ENCODE results near the gene IGF2. TPM values are rescaled to one million over a fixed set of nuclear protein-coding genes. Genes with fewer than 3 reads are reported as not detected.

IGF2 gene
- total and polyA plus RNA-seq, 5 donors, result 34.6 to 94.1 (median 53.7) TPM

DNA sequence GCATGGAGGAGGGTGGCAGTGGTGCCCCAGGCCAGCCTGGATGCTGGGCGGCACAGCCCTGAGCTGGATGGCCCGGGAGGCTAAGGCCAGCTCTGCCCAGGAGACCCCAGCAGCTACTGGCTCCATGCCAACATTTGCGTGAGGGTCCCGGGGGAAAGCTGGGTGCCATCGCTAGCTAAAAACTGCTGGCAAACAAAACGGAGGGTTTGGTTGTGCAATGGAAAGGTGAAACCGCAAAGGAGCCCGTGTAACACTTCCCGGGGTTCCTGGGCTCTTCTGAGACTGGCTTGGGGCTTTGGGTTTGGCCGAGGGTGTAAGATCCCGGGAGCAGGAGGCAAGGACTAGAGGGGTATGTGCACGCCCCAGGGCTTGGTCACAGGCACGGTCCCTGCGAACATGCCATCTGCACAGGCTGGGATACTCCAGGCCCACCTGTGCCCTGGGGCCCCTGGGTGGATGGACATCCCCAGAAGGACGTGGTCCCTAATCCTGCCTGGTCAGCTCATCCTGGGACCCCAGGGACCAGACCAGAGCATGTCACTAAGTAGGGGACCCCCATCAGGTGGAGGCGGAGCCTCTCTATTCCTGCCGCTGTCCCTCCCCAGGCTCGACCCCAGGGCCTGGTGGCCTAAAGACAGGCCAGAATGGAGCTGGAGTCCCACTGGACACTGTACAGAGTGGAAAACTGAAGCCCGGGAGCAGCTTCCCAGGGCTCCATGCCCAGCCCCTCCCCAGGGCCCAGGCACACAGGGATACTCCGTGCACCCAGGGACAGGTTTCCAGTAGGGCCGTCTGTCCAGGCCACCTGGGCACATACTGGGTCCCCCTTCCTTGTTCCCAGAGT lies 44.6 kb downstream of the IGF2 start:
- H3K9me3 ChIP-seq (ENCODE audit: control insufficient read depth, low read length), result no peaks in the 10 kb centered on the region
- no peak overlapping the region for H3K4me3 ChIP-seq (ENCODE audit: low read length)
- DNase-seq (no peak), ATAC-seq (no peak)
- no peak overlapping the region for H3K27ac ChIP-seq (ENCODE audit: low read length)
- peaks cover 14% of the 10 kb centered on the region for H3K4me1 ChIP-seq (ENCODE audit: control insufficient read depth, insufficient read depth, low read length)
- 85% methylated on average over 21 of the region's 21 CpGs for WGBS
- intact Hi-C loops (cut with DNase I), result loop anchor here in 1 of 4 donors (5.0 kb wide), 1 partner anchor 43 kb away; the partner anchor contains the start of gene IGF2
- no peaks in the 10 kb centered on the region for H3K27me3 ChIP-seq (ENCODE audit: control insufficient read depth, insufficient read depth)

DNA sequence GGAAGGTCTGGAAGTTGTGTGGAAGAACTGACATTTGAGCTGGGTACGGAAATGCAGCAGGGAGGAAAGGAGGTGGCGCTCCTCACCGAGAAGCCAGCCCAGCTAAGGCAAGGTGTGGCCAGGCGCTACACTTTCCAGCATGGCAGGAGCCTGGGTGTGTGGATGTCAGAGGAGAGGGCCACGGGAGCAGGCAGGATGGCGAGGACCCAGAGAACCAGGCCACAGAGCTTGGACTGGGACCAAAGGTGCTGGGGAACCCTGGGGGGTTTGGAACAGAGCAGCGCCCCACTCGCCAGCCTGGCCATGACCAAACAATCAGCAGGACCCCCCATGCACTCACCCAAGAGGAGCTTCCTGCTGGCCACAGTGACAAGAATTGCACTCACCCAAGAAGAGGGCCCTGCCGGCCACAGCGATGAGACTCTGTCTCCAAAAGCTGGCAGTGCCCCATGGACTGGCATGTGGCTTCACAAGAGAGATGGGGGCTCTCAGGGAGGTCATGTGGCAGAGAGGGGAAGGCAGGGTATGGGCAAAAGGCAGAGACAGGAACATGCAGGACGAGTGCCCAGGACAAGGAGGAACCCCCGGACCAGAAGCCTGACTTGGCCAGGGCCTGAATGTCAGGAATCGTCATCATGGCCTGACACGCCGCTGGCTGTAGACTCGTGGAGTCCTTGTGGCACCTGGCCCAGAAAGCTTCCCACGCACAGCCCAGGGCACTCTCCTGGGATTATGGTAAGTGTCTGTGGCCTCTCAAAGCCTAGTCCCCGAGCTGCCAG lies 45.4 kb downstream of the IGF2 start:
- peak; percentile 4 to 58 for ATAC-seq
- Histone ChIP-seq H3K4me3 (ENCODE audit: low read length) (no peak overlapping the region), H3K9me3 (ENCODE audit: control insufficient read depth, low read length) (no peaks in the 10 kb centered on the region), H3K27me3 (ENCODE audit: control insufficient read depth, insufficient read depth) (no peaks in the 10 kb centered on the region), H3K27ac (ENCODE audit: low read length) (no peak overlapping the region), H3K4me1 (ENCODE audit: control insufficient read depth, insufficient read depth, low read length) (peaks cover 11% of the 10 kb centered on the region)
- 65% methylated on average over 18 of the region's 18 CpGs for WGBS
- peak; percentile 74 to 84 (median 83) for DNase-seq
- intact Hi-C loops (cut with DNase I), result no loop called here

DNA sequence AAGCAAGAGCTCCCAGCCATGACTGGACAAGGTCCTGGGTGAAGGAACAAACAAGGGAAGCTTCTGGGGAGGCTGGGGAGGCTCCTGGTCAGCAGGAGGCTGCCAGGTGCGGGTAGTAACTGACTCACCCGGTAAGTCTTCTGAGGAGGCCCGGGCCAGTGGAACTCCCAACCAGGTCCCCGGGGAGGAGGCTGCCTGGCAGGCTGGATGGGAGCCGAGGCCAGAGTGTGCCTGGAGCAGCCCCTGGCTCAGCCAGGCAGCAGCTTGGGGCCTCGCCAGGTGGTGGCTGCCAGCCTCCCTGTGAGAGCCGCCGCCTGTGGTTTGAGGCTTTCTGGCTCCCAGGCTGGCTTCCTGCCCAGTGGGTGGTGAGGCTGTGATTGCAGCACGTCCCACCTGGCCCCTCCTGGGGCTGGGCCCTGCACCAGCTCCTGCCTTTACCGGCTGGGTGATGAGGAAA lies 46.2 kb downstream of the IGF2 start:
- no peaks in the 10 kb centered on the region for H3K9me3 ChIP-seq (ENCODE audit: control insufficient read depth, low read length)
- WGBS, result 39% methylated on average over 10 of the region's 10 CpGs
- intact Hi-C loops (cut with DNase I), result no loop called here
- no peak overlapping the region for H3K4me3 ChIP-seq (ENCODE audit: low read length)
- H3K27me3 ChIP-seq (ENCODE audit: control insufficient read depth, insufficient read depth), result no peaks in the 10 kb centered on the region
- peaks cover 10% of the 10 kb centered on the region for H3K4me1 ChIP-seq (ENCODE audit: control insufficient read depth, insufficient read depth, low read length)
- H3K27ac ChIP-seq (ENCODE audit: low read length), result no peak overlapping the region
- ATAC-seq, result peak; percentile 51 to 65
- DNase-seq, result peak; percentile 72 to 91 (median 89)

DNA sequence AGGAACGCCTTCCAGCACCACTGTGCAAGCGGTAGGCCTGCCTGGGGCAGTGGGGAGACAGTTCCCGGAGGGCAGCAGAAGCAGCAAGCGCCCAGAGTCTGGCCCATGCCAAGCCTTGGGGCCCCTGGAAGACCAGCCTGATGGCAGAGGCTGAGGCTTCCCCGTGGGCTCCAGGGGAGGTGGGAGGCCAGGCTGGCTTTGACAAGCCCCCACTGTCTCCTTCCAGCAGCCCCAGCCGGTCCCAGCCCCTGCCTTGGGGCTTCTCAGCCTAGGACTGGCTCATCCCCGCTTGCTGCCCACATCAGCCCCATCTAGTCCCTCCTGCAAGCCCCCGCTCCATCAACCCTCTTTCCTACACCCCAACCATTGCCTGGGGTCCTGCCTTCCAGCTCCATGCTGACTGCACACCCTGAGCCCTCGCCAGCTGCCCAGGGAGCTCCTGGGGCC lies 46.7 kb downstream of the IGF2 start:
- Histone ChIP-seq H3K27ac (ENCODE audit: low read length) (no peak overlapping the region), H3K9me3 (ENCODE audit: control insufficient read depth, low read length) (no peaks in the 10 kb centered on the region), H3K27me3 (ENCODE audit: control insufficient read depth, insufficient read depth) (no peaks in the 10 kb centered on the region), H3K4me3 (ENCODE audit: low read length) (no peak overlapping the region), H3K4me1 (ENCODE audit: control insufficient read depth, insufficient read depth, low read length) (peaks cover 6% of the 10 kb centered on the region)
- DNase-seq, result no peak
- WGBS, result 79% methylated on average over 9 of the region's 9 CpGs
- intact Hi-C loops (cut with DNase I), result no loop called here
- ATAC-seq, result no peak

DNA sequence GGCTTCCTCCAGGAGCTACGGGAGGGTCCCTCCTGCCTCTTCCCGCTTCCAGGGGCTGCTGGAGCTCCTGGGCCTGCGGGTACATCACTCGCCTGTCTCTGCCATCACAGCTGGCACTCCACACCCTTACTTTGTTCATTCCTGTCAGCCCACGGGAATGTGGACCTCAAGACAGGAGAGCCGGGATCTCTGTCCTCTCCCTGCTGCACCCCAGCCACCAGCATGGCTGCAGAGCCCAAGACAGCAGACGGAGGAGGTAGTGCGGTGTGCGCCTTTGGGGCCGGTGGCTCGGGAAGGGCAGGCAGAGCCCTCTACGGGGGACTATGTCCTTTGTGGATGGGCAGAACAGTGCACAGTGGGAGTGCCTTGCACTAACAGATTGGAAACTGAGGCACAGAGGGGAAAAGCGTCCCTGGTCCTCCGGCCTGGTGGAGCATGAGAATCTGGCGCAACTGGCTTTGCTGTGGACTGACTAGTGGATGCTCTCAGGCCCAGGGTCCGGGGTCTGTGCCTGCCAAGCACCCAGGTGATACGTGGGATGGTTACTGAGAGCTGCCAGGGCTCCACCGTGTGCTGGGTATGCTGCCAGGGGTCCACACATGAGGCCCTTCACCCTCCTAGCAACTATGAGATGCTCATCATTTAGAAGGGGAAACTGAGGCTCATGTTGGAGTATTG lies 47.3 kb downstream of the IGF2 start:
- intact Hi-C loops (cut with DNase I), result no loop called here
- ATAC-seq (no peak), DNase-seq (no peak)
- H3K27me3 ChIP-seq (ENCODE audit: control insufficient read depth, insufficient read depth), result no peaks in the 10 kb centered on the region
- H3K4me3 ChIP-seq (ENCODE audit: low read length), result no peak overlapping the region
- no peaks in the 10 kb centered on the region for H3K9me3 ChIP-seq (ENCODE audit: control insufficient read depth, low read length)
- WGBS, result 91% methylated on average over 18 of the region's 18 CpGs
- peaks cover 5% of the 10 kb centered on the region for H3K4me1 ChIP-seq (ENCODE audit: control insufficient read depth, insufficient read depth, low read length)
- no peak overlapping the region for H3K27ac ChIP-seq (ENCODE audit: low read length)

DNA sequence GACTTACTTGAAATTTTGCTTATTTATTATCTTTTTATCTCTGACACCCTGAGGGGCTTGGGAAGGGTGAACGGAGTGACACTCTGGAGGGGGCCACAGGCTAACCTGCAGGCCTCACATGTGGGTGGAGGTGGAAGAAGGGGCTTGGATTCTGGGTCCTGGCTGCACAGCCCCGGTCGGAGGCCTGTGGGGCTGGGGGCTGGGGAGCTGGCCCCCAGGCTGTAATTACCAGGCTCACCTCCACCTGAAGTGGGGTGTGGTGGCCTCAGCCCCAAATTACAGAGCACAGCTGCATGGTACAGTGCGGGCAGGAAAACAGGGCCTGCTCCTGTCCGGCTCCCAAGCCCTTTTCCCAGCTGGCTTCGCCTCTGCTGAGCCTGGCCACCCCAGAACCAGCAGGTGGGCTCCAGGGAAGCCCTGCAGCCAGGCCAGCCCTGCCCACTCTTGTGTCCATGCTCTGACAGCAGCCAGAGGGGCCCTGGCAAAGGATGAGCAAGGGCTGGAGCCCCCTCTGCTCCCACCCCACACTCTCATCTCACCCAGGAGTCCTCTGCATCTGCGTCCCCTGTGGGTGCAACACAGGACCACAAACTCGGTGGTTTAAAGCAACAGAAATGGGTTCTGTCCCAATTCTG lies 48.0 kb downstream of the IGF2 start:
- intact Hi-C loops (cut with DNase I), result no loop called here
- H3K27ac ChIP-seq (ENCODE audit: low read length), result no peak overlapping the region
- no peaks in the 10 kb centered on the region for H3K27me3 ChIP-seq (ENCODE audit: control insufficient read depth, insufficient read depth)
- no peak for ATAC-seq
- H3K4me3 ChIP-seq (ENCODE audit: low read length), result no peak overlapping the region
- no peaks in the 10 kb centered on the region for H3K4me1 ChIP-seq (ENCODE audit: control insufficient read depth, insufficient read depth, low read length)
- 86% methylated on average over 8 of the region's 8 CpGs for WGBS
- no peaks in the 10 kb centered on the region for H3K9me3 ChIP-seq (ENCODE audit: control insufficient read depth, low read length)
- DNase-seq, result no peak

DNA sequence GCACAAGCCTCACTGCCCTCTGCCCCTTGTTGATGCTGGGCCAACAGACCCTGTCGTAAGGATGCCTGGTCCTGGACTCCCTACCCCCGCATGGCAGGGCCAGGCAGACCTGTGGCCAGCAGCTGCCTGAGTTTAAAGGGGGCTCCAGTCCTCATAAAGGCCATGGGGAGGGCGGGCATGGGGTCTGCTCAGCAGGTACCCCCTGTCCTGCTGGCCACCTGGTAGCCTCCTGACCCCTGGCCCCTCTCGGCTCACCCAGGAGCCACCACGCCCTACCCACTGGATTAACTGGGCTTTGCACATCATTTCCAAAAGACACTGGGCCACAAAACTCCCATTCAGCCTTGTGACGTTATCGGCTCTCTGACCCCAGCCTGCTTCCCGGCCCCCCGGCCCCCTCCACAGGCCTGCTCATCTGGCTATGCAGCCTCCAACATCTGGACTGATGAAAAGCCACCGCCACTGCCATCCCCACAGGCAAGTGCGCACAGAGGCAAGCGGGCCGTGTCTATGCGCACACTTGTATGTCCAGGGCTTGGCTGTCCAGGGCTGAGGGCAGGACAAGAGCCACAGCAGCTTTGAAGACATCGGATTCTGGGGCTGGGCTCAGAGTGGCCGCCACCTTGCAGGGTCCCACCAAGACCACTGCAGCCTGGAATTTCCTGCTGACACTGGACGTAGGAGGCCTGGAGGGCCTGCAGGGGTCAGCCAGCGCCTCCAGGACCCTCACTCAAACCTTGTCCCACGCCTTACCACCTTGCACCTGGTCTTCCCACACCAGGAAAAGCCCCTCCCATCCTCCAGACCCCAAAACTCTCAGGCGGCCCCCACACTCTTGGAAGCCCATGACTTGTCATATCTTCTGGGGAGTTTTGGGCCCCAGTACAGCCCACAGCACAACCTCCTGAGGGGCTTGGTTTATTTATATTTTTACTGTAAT lies 48.7 kb downstream of the IGF2 start:
- no peak for DNase-seq
- intact Hi-C loops (cut with DNase I), result no loop called here
- 93% methylated on average over 20 of the region's 20 CpGs for WGBS

DNA sequence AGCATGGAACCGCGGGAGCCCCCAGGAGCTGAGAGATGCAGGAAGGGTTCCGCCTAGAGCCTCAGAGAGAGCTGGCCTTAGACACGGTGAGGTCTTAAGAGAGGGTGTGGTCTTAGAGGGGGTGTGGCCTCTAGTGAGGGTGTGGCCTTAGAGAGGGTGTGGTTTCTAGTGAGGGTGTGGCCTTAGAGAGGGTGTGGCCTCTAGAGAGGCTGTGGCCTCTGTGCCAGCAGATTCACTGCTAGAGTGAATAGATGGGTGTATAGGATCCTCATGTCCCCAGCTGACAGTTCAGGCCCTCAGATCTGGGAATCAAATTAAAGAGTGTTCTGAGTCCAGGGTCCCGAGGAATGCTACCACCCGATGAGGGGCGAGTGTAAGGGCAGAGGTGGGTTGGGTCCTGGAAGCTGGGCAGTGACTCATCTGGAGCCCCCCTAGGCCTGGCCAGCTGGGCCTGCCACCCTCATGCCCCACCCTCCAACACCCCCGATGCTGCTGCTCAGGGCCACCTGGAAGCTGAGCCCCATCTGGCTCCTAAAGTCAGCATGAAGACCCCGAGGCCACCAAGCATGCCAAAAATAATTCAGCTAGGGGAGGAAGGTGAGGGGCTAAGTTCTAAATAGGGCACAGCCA lies 49.5 kb downstream of the IGF2 start:
- H3K27me3 ChIP-seq (ENCODE audit: control insufficient read depth, insufficient read depth), result no peaks in the 10 kb centered on the region
- intact Hi-C loops (cut with DNase I), result no loop called here

More for the DNA sequence above, 48.7 kb downstream of the IGF2 start:
- H3K27ac ChIP-seq (ENCODE audit: low read length), result no peak overlapping the region
- H3K27me3 ChIP-seq (ENCODE audit: control insufficient read depth, insufficient read depth), result no peaks in the 10 kb centered on the region
- H3K9me3 ChIP-seq (ENCODE audit: control insufficient read depth, low read length), result no peaks in the 10 kb centered on the region
- ATAC-seq, result no peak
- no peak overlapping the region for H3K4me3 ChIP-seq (ENCODE audit: low read length)
- H3K4me1 ChIP-seq (ENCODE audit: control insufficient read depth, insufficient read depth, low read length), result no peaks in the 10 kb centered on the region

DNA sequence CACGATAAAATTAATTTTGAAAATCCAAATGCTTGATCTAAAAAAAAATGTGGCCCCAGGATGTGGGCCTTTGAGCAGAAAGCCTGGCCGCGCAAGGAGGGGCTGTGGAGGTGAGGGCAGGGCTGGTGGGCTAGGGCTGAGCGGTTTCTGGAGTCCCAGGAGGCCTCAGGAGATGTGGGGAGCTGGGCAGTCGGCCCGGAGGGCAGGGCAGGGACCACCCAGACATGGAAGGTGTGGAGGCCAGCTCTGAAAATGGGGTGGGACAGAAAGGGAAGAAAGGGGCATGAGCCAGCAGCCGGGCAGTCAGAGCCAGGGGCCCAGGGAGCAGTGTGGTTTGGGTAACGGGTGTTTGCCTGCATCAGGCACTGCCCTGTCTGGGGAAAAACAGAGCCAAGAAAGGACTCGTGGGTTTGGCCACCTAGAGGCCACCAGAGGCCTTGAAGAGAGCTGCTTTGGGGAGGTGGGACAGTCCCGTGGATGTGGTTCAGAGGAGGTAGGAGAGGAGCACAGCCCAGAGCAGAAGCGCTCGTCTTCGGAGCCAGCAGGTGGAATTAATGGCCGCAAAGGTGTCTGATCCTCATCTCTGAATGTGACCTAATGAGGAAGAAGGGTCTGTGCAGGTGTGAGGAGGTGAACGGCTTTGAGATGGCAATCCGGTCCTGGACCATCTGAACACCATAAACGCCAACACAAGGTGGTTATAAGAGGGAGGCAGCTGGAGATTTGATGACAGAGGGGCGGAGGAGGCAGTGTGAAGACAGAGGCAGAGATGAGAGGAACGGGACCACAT lies 50.2 kb downstream of the IGF2 start:
- DNase-seq, result no peak
- H3K27me3 ChIP-seq (ENCODE audit: control insufficient read depth, insufficient read depth), result no peaks in the 10 kb centered on the region
- WGBS, result 79% methylated on average over 19 of the region's 19 CpGs

More for the DNA sequence above, 49.5 kb downstream of the IGF2 start:
- DNase-seq (no peak), ATAC-seq (peak in 1 of 2 donors; percentile 24)
- H3K9me3 ChIP-seq (ENCODE audit: control insufficient read depth, low read length), result no peaks in the 10 kb centered on the region
- WGBS, result 71% methylated on average over 9 of the region's 9 CpGs
- no peak overlapping the region for H3K4me3 ChIP-seq (ENCODE audit: low read length)
- no peaks in the 10 kb centered on the region for H3K4me1 ChIP-seq (ENCODE audit: control insufficient read depth, insufficient read depth, low read length)
- no peak overlapping the region for H3K27ac ChIP-seq (ENCODE audit: low read length)

More for the DNA sequence above, 50.2 kb downstream of the IGF2 start:
- ATAC-seq, result no peak
- intact Hi-C loops (cut with DNase I), result no loop called here
- Histone ChIP-seq H3K27ac (ENCODE audit: low read length) (no peak overlapping the region), H3K9me3 (ENCODE audit: control insufficient read depth, low read length) (no peaks in the 10 kb centered on the region), H3K4me3 (ENCODE audit: low read length) (no peak overlapping the region), H3K4me1 (ENCODE audit: control insufficient read depth, insufficient read depth, low read length) (no peaks in the 10 kb centered on the region)
